Mucosa of gallbladder (tissue), 1 donor: ENCODE results near the gene GALNT1. TPM values are rescaled to one million over a fixed set of nuclear protein-coding genes. Genes with fewer than 3 reads are reported as not detected.

ENCODE experiments used
- DNase-seq: peaks from one replicate; pipeline ENCODE4 v3.0.0-alpha.2; 2020; ENCODE audit warnings: low spot score
- total RNA-seq: library from RNA; stranded (reverse); gene quantifications from one replicate; pipeline ENCODE4 v1.2.1, GENCODE V29; 2021
- donor health status: DM: no; HTN: no; CAD: no.

Gene GALNT1
- total RNA-seq, 1 donor from 2014 or later = 72.7 TPM

DNA sequence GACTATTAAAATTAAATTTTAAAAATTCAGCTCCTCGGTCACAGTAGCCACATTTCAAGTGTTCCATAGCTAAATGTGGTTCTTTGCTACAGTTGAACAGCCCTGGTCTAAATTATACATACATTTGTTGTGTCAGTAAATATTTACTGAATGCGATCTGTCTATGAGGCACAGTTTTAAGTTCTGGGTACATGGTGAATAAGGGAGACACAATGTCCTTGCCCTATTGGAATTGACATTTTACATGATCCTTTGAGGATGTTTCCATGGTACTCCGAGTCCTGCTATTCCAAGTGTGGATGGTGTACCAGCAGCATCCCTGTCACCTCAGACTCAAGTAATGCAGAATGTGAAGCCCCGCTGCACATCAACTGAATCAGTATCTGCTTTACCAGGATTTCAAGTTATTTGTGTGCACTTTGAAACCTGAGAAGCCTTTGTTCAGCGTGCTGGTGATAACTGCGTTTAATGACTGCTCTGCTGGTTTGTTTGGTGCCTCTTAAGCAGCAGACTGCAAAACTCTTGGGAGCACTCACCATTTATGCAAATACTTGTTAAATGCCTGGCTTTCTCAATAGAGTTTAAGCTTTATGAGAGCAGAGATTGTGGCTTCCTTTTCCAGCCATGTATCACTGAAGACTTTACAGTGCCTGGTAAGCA lies 1.5 kb downstream of the GALNT1 start:
- DNase-seq = no peak

DNA sequence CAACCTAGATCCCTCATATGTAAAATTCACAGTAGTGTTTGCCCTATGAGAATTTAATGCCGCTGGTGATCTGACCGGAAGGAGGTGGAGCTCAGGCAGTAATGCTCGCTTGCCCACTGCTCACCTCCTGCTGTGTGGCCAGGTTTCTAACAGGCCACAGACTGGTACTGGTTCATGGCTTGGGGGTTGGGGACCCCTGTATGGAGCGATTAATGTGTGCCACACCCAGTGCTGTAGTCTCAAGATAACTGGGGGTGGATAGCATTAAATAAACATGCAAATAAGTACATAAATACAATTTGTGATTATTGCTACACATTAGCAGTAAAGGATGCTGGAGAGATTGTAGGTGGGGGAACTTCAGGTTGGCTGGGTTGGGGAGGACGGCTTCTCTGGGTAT lies 3.2 kb downstream of the GALNT1 start:
- DNase-seq = no peak

DNA sequence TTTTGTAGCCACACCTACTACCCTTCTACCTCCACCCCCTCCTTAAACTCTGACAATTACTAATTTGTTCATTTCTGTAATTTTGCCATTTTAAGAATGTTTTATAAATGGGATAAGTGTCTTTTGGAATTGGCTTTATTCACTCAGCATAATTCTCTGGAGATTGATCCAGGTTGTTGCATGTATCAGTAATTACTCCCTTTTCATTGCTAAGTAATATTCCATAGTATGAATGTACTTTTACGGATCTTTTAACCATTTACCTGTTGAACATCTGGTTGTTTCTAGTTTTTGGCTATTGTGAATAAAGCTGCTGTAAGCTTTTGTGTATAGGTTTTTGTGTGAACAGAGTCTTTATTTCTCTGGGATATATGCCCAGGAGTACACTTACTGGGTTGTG lies 4.1 kb downstream of the GALNT1 start:
- no peak for DNase-seq

DNA sequence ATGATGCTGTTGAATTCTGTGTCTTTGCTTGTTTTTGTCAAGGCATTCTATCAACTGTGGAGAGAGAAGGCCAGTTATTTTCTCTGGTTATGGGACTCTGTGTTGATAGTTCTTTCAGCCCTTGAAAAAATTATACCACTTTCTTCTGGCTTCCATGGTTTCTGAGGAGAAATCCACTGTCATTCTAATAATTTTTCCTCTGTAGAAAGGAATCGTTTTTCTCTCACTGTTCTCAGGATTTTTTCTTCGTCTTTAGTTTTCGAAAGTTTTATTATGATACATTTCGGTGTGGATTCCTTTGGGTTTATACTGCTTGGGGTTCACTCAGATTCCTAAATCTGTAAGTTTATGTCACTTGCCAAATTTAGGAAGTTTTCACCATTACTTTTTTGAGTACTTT lies 6.6 kb downstream of the GALNT1 start:
- DNase-seq = no peak

DNA sequence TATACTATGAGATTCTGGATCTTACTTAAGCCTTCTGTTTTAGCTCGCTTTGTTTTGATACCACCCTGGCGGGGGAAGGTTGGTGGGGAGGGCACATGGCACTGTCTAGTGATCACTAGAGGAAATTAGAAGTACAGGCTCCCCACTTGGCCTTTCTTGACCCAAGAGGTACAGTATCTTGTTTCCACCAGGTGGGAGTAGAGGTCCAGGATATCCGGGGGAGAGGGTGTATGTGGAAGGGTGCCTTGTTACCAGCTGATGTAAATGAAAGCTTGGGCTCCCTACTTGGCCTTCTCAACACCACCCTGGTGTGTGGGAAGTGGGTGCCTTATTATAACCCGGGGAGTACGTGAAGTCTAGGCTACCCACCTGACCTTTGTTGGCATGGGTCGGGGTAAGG lies 7.5 kb downstream of the GALNT1 start:
- no peak for DNase-seq

DNA sequence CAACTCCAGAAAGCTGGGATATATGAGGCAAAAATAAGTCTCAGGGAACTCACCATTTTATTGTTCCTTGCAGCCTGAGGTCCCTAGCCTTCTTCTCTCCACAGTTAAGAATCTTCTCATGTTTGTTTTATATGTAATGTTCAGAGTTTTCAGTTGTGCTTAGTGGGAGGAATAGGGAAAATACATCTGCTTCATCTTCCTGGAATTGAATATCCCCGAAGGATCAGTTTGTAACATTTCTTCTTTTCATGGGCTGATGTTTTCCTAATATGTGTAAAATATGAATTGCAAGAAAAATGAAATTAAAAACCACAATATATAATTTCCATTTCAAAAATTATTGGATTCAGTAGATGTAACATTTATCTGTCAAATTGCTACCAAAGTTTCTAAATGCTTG lies 8.0 kb downstream of the GALNT1 start:
- no peak for DNase-seq

DNA sequence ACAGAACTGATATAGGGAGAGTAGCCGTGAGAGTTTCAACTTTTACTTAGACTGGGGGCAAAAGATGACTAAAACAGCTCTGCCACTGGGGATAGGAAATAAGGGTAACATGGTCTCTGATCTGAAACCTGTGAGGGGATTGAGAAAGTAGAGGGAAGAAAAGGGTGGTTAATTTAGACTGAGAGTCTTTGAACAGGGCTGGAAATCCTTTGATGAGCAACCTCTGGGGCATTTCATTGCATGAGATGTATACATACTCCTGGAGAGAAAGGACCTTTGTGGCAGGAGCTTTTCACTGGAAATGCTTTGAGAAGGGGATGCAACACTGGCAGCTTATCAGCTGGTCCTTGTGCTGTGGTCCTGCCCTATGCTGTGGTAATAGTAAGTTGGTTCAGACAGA lies 9.4 kb downstream of the GALNT1 start:
- no peak for DNase-seq

DNA sequence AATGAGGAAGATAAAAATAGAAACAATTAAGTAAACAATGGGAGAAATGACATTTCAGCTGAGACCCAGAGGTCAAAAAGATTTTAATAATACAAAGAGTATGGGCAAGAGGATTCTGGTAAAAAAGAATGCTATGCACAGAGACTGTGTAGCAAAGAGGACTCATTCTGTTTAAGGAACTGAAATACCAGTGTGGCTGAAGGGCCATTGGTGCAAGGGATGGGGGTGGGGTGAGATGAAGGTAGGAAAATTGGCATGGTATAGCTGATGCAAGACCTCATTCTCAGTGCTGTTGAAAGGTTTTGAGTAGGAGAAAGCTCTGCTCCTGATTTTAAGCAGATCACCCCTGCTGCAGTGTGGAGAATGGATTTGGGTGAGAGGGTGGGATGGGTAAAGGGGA lies 10.8 kb downstream of the GALNT1 start:
- DNase-seq = no peak

DNA sequence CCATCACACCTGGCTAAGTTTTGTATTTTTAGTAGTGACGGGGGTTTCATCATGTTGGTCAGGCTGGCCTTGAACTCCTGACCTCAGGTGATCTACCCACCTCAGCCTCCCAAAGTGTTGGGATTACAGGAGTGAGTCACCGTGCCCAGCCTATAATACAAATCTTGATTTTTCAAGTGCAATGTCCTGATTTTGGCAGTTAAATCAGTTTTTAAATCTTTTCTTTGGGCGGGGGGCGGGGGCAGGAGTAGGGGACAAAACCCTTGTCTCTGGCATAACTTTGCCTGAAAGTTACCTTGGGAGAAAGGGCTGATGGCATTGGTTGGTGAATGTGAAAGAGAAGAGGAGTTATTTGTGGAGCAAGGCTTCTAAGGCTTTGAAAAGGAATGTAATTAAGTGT lies 12.3 kb downstream of the GALNT1 start:
- DNase-seq = no peak

DNA sequence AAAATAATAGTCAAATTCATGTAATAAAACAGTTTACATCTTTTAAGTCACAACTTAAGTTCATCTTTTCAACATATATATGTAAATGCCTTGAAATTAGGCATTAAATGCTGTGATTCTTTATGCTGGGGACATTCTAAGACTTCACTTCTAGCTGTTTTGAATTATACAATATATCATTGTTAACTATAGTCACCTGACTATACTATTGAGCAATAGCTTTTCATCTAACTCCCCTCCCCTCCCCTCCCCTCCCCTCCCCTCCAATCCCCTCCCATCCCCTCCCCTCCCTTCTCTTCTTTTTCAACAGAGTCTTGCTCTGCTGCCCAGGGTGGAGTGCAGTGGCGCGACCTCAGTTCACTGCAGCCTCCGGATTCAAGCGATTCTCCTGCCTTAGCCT lies 16.2 kb downstream of the GALNT1 start:
- no peak for DNase-seq

DNA sequence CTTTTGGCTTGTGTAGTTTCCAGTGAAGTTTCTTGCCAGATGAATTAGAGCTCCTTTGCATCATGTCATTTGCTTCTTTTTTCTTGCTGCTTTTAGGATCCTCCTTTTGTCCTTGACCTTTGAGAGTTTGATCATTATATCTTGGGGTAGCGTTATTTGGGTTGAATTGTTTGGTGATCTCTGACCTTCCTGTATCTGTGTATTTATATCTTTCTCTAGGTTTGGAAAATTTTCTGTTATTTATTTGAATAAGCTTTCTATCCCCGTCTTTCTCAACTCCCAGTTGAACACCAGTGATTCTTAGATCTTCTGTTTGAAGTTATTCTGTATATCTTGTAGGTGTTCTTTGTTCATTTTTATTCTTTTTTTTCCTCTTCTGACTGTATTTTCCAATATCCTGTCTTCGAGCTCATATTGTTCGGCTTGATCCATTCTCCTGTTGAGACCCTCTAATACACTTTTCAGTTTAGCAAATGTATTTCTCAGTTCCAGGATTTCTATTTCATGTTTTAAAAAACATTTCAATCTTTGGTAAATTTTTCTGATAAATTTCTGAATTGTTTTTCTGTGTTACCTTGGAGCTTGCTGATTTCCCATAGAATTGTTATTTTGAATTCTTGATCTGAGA lies 20.8 kb downstream of the GALNT1 start:
- DNase-seq = no peak

DNA sequence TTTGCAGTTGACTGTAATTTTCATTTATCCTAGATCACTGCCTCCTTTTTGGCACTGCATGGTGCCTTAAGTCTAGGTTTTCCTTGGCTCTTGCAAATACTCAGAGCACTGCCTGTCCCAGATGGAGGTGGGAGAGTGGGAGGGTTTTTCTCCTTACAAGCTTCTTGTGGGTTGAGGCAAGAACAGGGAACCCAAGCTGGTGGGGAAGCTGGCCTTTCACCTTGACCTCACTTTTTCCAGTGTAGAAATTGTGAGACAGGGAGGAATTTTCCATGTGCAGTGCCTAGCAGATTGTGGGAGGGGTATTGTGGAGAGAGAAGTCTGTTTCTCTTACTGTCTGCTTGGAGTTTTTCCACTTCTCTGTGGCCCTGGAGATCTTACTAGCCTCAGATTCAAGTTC lies 21.5 kb downstream of the GALNT1 start:
- DNase-seq = no peak

DNA sequence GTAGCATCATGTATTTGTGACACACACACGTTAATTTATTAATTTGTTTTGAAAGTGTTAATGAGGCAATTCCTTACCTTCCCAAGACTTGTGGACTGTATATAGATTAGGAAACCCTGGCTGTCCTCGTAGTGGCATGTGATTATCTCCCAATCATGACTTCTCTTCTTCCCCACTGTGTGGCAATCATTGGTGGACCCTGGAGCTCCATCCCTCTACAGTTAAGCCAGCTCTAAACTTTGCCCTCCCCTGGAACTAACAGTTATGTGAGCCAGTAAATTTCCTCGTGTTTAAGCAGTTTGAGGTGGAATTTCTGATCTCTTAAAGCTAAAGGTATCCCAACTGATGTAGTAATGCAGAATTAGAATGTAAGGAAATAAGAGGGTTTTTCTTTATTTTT lies 22.0 kb downstream of the GALNT1 start:
- DNase-seq = no peak

DNA sequence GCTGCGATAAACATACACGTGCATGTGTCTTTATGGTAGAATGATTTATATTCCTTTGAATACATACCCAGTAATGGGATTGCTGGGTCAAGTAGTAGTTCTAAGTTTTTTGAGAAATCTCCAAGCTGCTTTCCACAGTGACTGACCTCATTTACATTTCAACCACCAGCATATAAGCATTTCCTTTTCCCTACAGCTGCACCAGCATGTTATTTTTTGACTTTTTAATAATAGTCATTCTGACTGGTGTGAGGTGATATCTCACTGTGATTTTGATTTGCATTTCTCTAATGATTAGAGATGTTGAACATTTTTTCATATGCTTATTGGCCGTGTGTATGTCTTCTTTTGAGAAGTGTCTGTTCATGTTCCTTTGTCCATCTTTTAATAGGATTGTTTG lies 22.8 kb downstream of the GALNT1 start:
- no peak for DNase-seq

DNA sequence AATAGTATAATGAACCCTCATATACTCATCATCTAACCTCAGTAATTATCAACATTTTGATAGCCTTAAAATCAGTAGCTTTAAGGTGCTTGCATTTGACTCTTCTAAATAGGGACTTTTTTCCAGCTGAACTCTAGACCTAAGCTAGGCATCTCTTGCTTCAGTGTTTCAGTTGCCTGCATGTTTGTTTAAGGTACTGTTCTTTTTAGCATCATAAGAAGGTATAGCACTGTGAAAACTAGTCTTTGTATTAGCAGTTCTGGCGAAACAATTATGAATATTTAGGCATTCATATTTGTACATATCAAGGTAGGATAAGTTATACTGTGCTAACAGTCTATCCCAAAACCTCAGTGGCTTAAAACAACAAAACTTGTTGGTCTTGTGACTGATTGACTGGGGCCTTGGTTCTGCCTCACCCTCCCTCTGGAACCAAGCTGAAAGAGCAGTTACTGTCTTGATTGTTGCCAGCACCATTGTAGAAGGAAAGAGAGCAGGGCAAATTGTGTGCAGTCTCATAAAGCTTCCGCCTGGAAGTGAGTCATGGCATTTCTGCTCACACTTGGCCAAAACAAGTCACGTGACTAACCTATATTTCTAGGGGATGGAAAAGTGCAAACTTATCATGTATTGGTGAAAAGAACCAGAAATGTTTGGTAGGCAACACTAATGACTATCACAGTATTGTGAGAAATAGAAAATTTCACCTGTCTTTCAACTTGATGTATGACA lies 24.3 kb downstream of the GALNT1 start:
- DNase-seq = no peak

DNA sequence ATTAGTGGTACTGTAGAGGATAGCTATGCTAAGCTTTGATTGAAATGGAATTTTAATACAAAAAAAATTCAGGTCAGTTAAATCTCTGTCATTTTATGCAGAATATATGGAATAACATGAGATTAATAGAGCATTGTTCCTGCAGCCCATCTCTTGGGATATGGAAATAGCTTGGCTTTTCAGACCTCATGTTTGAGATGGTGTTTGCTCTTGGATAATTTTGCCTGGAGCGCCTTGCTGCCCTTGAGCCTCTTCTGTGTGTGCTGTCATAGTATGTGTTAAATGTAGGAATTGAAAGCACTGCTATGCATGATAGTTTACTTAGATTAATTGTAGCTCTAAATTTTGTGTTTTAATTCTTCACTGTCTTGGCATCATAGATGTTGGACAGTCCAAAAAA lies 27.7 kb downstream of the GALNT1 start:
- no peak for DNase-seq

DNA sequence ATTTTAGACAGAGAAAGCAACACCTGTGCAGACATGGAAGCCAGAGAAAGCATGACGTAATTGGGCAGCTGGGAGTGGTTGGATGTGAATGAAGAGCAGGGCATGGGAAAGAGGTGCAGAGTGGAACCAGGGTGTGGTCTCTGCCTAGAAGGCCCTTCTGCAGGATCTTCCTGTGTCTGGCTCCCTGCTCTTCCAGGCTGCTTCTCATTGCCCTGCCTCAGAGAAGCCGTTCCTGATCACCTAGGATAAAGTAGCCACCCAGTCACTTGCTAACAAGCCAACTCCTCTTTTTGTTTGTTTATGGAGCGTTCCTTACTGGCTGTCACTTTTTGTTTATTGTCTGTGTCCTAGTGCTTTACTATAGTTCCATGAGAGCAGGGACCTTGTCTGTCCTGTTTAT lies 28.5 kb downstream of the GALNT1 start:
- no peak for DNase-seq

DNA sequence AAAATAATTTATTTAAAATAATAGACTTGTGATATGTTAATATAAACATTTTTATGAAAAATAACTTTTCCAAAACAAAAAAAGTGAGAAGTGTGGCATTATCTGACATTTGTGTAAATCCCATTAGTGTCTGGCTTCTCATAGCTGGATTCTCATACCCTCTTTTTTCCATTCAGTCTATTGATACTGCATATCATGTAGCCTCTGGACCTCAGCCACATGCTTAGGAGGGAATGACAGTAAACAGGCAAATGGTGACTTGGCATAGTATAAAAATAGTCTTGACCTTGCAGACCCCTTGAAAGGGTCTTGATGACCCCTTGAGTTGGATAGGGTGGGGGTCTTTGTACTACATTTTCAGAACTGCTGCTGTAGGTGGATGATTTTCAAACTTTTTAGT lies 29.2 kb downstream of the GALNT1 start:
- no peak for DNase-seq

DNA sequence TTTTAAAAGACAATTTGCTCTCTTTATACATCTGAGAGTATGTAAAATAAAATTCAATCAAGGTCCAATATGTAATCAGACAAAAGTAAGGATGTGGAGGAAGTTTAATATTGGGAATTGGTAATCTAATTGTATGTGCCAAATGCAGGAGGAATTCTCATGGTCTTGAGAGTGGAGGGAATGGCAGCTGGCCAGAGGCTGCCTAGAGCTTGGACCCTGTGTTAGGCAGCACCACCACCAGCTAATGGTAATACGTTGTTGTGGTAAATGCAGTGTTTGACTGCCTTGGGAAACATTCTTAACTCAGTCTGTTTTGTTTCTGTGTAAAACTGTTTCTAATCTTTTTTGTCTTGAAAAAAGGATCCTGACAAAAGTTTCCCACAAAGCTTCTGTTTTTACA lies 30.0 kb downstream of the GALNT1 start:
- no peak for DNase-seq

DNA sequence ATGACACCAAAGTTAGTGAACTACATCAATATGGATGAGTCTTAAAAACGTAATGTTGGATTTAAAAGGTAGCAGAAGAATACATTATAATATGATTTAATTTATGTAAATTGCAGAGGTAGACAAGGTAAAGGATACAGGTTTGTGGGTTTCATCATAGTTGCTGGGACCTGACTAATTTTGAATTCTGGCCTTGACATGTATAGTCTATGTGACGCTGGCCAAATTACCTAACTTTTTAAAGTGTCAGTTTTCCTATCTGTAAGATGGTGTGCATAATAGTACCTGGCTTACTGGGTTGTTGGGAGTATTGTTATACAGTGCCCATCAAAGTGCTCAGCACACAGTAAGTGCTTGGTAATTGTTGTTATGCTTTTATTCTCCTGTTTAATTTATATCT lies 34.5 kb downstream of the GALNT1 start:
- DNase-seq = no peak

DNA sequence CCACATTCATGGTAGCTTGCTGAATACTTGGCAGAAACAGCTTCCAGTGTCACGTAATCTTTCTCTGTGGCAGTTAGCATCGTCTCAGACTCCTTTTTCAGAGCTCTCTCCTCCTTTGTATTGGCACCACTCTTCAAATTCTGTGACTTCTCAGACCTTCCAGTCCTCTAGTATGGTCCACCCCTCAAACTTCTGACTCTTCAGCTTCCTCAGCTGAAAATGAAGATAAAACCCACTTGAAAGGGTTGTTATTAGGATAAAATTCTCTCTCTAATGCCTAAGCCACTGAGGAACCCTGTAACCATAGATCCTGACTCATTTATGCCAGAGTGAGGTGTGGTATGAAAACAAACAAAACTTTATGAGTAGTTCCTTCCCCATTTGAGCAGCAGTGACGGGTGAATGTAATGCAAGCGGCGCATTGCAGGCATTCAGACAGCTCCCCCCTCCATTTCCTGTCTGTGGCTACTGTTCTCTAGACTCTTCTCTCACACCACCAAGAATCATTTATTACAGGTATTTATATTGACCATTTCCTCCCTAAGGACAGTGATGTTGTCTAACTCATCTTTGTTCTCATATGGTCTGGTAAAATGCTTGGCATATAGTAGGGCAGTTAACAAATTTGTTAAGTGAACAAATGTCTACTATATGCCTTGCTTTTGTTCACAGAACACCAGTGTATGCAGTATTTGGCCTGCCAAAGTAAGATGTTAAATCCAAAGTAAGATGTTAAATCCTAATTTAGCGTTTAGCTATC lies 35.3 kb downstream of the GALNT1 start:
- peak; percentile 15 for DNase-seq

DNA sequence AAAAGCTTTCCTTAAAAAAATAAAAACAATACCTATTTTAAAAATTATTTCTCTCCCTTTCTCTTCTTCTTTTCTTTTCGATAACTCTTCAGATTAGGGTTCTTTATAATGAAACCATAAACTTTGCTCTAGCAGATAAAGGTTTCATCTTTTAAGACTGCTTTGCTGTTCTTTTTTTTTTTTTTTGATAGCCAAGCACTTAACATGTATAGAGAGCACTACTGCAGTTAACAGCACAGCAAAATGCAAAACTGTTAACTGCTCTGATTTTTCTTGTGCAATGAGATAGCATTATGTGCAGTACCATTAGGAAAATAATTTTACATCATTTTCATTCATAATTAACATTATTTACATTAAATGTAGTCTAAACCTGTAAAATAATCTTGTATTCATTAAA lies 36.3 kb downstream of the GALNT1 start:
- DNase-seq = no peak

DNA sequence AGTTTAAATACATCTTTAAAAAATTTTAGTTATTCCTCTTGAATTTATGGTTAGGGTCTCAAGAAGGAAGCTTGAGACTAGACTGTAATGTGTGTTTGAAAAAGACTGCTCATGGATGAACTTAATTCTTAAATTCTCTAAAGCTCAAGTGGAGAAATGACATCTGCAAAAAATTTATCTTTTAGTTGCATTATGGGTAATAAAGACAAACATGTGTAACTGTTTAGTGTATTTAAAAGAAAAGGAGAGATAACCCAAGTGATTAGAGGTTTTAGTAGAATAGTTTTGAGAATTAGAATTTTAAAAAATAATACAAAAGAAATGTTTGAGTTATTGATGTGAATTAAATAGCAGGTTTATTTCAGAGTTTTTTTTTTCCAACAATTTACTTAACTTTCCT lies 36.7 kb downstream of the GALNT1 start:
- DNase-seq = no peak
